ENCODE results near the gene MYL3. TPM values are rescaled to one million over a fixed set of nuclear protein-coding genes. Genes with fewer than 3 reads are reported as not detected.

Gene MYL3
- total and polyA plus RNA-seq, 2 experiments from 2014 or later = not detected

DNA sequence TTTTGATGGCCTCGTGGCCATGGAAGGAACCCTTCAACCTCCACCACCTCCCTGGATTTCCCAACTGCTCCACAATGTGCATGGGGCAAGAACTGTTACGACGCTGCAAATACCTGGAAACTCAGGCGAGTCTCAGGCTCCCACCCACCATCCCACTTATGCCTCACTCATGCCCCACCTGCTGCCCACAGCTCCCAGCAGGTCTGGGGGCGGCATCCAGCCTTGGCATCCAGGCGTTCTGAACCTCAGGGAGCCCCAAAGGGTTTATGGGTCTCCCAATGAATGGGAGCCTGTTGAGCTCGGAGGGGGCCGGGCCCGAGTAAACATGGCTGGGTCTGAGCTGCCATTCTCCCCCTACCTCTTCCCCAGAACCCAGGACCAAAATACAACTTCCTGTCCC is 12.3 kb upstream of the MYL3 start:
- no peaks in the 10 kb centered on the region for H3K9me3 Mint-ChIP-seq
- Histone ChIP-seq H3K79me2 (replicated peaks; ENCODE audit: insufficient read depth) (no peaks in the 10 kb centered on the region), H3K27ac (ENCODE audit: low read depth) (no peak overlapping the region), H3K9me2 (ENCODE audit: insufficient read depth) (no peaks in the 10 kb centered on the region), H4K20me1 (replicated peaks; ENCODE audit: insufficient read depth) (no peaks in the 10 kb centered on the region), H3K36me3 (ENCODE audit: insufficient read depth) (no peaks in the 10 kb centered on the region), H3K4me2 (no peak overlapping the region), H2AFZ (no peak overlapping the region), H3K4me1 (ENCODE audit: insufficient read depth) (no peaks in the 10 kb centered on the region), H3F3A (replicated peaks; ENCODE audit: low read depth) (no peaks in the 10 kb centered on the region), H3K27me3 (ENCODE audit: insufficient read depth) (peaks cover 28% of the 10 kb centered on the region), H3K4me3 (no peak overlapping the region)
- H3K27me3 Mint-ChIP-seq (ENCODE audit: insufficient read depth, low read depth, poor library complexity) = peaks cover 48% of the 10 kb centered on the region
- ATAC-seq = no peak
- peaks cover 6% of the 10 kb centered on the region for H3K4me1 Mint-ChIP-seq
- DNase-seq (ENCODE audit: low spot score) = no peak
- H3K27ac Mint-ChIP-seq = no peak overlapping the region
- H3K36me3 Mint-ChIP-seq (ENCODE audit: low read depth) = no peaks in the 10 kb centered on the region; the same call in 2 of the 3 replicates
- H3K4me3 Mint-ChIP-seq = no peak overlapping the region
- TF ChIP-seq ZNF331 (CRISPR knock-in tag; IDR thresholded peaks at IDR 0.05; ENCODE audit: low read depth) = no peak
- TF ChIP-seq ZNF462 (CRISPR knock-in tag; IDR thresholded peaks at IDR 0.05) = no peak
- TF ChIP-seq ZNF114 (CRISPR knock-in tag; IDR thresholded peaks at IDR 0.05) = no peak
- no peak for TF ChIP-seq REST (IDR thresholded peaks at IDR 0.05; ENCODE audit: unreplicated experiment)
- no peak for TF ChIP-seq EZH2 (IDR thresholded peaks at IDR 0.05; ENCODE audit: low read depth, unreplicated experiment)
- no peak for TF ChIP-seq ETS1 (IDR thresholded peaks at IDR 0.05)
- TF ChIP-seq POLR2AphosphoS5 (IDR thresholded peaks at IDR 0.05; ENCODE audit: low read depth) = no peak
- no peak for TF ChIP-seq JUNB (IDR thresholded peaks at IDR 0.05; ENCODE audit: unreplicated experiment)
- no peak for TF ChIP-seq NANOG (IDR thresholded peaks at IDR 0.05; ENCODE audit: borderline replicate concordance)
